Thyroid gland (tissue), 4 donors: Measurements from ENCODE around the gene REELD1. TPM values are rescaled to one million over a fixed set of nuclear protein-coding genes. Genes with fewer than 3 reads are reported as not detected.

Experiments
- DNase-seq, 2 donors: peaks; one replicate each; pipeline ENCODE4 v3.0.0-alpha.2; 2019
- H3K27ac ChIP-seq, 3 donors: fragments of 200-600 bp; sonication (generic); 1 replicate in 2 of 3; 2 replicates in 1 of 3; pipeline ENCODE4 v1.5.1; 2016 to 2019; ENCODE audit warnings: mild to moderate bottlenecking in 1 of 3, moderate library complexity in 1 of 3
- H3K27me3 ChIP-seq: fragments of 200-600 bp; sonication (generic); one replicate; pipeline ENCODE4 v1.5.1; 2019
- H3K36me3 ChIP-seq, 2 donors: fragments of 200-600 bp; sonication (generic); one replicate each; pipeline ENCODE4 v1.5.1; 2016 to 2019
- H3K4me1 ChIP-seq, 2 donors: fragments of 200-600 bp; sonication (generic); one replicate each; pipeline ENCODE4 v1.5.1; 2017 to 2019
- H3K4me3 ChIP-seq, 3 donors: fragments of 200-600 bp; sonication (generic); replicated peaks in 1 of 3; 1 replicate in 2 of 3; 2 replicates in 1 of 3; pipeline ENCODE4 v1.5.1; 2016; ENCODE audit warnings: mild to moderate bottlenecking in 1 of 3
- H3K9me3 ChIP-seq: fragments of 200-600 bp; sonication (generic); one replicate; pipeline ENCODE4 v1.5.1; 2017
- POLR2A ChIP-seq, 2 donors: fragments of 450-650 bp; IDR thresholded peaks; one replicate each; pipeline ENCODE4 v1.6.1; 2017; ENCODE audit warnings: antibody characterized with exemption in 2 of 2, mild to moderate bottlenecking in 2 of 2, moderate library complexity in 1 of 2
- WGBS, 2 donors: methylation state at CpG; one replicate each; pipeline ENCODE4 v1.1.5; 2017; 5-methylcytosine and 5-hydroxymethylcytosine counted together
- intact Hi-C: fragments of 100-400 bp; cut with DNase I; formaldehyde crosslinking; loops from one replicate; pipeline ENCODE4 v1.15.1; 2023
- total RNA-seq, 4 donors: library from RNA; depleted of rRNA; stranded (reverse); fragments of >200 nt; gene quantifications; one replicate each; pipeline ENCODE4 v1.2.3, GENCODE V29; 2016
- TF ChIP-seq, protein P1 (sequence below), 6 experiments: fragments of 200-600 bp in 3 of 6; fragments of 450-650 bp in 3 of 6; sonication (generic) in 3 of 6; IDR thresholded peaks; one replicate each; pipeline ENCODE4 v1.5.1; 2016 to 2019; ENCODE audit warnings: antibody characterized with exemption in 6 of 6, mild to moderate bottlenecking in 2 of 6, inconsistent platforms in 1 of 6, moderate library complexity in 1 of 6

The REELD1 gene
- under 1 TPM in 3 of 4 donors, not detected in 1; 0.11 to 0.42 (median 0.13) TPM for total RNA-seq

DNA sequence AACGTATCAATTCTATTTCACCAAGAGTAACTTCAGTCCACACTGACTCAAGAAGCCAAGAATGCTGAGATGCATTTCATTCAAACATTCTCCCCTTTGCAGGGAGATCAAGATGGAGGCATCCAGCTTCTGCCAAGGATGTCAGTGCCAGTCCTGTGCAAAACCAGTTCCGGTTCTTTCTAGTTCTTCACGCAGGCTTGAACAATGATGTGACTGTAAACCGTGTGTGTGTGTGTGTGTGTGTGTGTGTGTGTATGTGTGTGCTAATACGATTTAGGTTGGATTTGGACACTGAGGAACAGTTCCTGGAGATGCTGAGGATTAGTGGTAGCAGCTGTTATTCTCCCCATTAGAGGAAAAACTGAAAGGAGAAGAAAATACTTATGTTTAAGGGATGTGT, at the start of gene REELD1:
REELD1 (plus strand) TSS at position 301 of the 400 bp plus-strand sequence. CDS start 2,415 bp downstream, outside the sequence.
- no peak within 1 kb of the TSS for H3K4me3 ChIP-seq
- no peak for TF ChIP-seq POLR2A (IDR thresholded peaks at IDR 0.05)
- TF ChIP-seq, protein P1, sequence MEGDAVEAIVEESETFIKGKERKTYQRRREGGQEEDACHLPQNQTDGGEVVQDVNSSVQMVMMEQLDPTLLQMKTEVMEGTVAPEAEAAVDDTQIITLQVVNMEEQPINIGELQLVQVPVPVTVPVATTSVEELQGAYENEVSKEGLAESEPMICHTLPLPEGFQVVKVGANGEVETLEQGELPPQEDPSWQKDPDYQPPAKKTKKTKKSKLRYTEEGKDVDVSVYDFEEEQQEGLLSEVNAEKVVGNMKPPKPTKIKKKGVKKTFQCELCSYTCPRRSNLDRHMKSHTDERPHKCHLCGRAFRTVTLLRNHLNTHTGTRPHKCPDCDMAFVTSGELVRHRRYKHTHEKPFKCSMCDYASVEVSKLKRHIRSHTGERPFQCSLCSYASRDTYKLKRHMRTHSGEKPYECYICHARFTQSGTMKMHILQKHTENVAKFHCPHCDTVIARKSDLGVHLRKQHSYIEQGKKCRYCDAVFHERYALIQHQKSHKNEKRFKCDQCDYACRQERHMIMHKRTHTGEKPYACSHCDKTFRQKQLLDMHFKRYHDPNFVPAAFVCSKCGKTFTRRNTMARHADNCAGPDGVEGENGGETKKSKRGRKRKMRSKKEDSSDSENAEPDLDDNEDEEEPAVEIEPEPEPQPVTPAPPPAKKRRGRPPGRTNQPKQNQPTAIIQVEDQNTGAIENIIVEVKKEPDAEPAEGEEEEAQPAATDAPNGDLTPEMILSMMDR (IDR thresholded peaks at IDR 0.05) = no peak
- no peak within 1 kb of the TSS for H3K27ac ChIP-seq
- 80 to 83% methylated on average over 5 of the region's 5 CpGs for WGBS, 2 donors
- no peaks in the 10 kb centered on the region for H3K27me3 ChIP-seq
- H3K4me1 ChIP-seq = no peaks in the 10 kb centered on the region
- no peaks in the 10 kb centered on the region for H3K36me3 ChIP-seq
- H3K9me3 ChIP-seq = no peaks in the 10 kb centered on the region
- intact Hi-C loops = no loop called here
- DNase-seq = no peak

DNA sequence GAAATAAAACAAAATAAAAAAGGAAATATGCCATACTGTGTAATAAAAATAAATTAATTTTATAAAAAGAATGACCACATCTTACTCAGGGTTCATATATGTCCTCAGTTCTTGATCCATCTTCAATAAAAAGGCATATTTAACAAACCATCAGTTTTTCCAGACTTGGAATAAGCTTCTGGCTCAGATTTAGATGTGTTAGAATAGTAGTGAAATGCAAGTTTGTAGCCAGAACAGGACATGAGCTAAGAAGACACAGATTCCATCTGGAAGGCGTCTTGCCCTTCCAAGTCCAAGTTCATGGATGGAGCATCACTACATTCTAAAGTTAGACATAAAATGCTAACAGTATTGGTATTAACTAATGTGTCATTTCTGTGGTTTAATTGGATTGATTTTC, 49.1 kb upstream of the REELD1 start:
- no peaks in the 10 kb centered on the region for H3K27me3 ChIP-seq
- no peak for DNase-seq
- no peak overlapping the region for H3K27ac ChIP-seq
- intact Hi-C loops = no loop called here
- H3K36me3 ChIP-seq = no peaks in the 10 kb centered on the region
- H3K4me3 ChIP-seq = no peak overlapping the region
- no peaks in the 10 kb centered on the region for H3K9me3 ChIP-seq
- no peaks in the 10 kb centered on the region for H3K4me1 ChIP-seq
- no peak for TF ChIP-seq POLR2A (IDR thresholded peaks at IDR 0.05)
- TF ChIP-seq, protein P1 (IDR thresholded peaks at IDR 0.05) = no peak
- WGBS, 2 donors = 77 to 78% methylated on average over 1 of the region's 1 CpG

DNA sequence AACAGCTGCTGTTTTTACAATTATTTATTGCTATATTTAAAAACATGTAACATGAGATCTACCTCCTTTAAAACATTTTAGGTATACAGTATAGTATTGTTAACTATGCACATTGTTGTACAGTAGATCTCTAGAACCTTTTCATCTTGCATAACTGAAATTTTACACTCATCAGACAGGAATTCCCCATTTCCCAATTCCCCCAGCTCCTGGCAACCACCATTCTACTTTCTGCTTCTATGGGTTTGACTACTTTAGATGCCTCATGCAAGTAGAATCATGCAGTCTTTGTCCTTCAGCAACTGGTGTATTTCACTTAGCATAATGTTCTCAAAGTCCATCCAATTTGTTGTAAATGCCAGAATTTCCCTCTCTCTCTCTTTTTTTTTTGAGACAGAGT, 48.5 kb upstream of the REELD1 start:
- no peaks in the 10 kb centered on the region for H3K27me3 ChIP-seq
- H3K4me3 ChIP-seq = no peak overlapping the region
- TF ChIP-seq, protein P1 (IDR thresholded peaks at IDR 0.05) = no peak
- TF ChIP-seq POLR2A (IDR thresholded peaks at IDR 0.05) = no peak
- intact Hi-C loops = no loop called here
- H3K27ac ChIP-seq = no peak overlapping the region
- no peaks in the 10 kb centered on the region for H3K4me1 ChIP-seq
- H3K36me3 ChIP-seq = no peaks in the 10 kb centered on the region
- H3K9me3 ChIP-seq = no peaks in the 10 kb centered on the region
- DNase-seq = no peak

DNA sequence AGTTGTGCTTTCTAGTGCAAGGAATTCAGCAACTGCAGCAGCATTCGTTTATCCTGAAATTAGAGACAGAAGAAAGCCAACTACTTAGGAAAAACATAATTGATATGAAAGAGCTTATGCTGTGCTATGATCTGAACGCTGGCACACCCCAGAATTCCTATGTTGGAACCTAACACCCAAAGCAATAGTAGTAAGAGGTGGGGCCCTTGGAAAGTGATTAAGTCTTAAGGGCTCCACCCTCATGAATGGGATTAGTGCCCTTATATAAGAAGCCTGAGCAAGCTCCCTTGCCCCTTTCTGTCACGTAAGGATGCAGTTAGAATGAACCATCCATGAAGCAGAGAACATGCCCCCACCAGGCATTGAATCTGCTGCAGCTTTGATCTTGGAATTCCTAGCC, 44.2 kb upstream of the REELD1 start:
- TF ChIP-seq, protein P1 (IDR thresholded peaks at IDR 0.05) = no peak
- TF ChIP-seq POLR2A (IDR thresholded peaks at IDR 0.05) = no peak
- no peaks in the 10 kb centered on the region for H3K36me3 ChIP-seq
- H3K27ac ChIP-seq = no peak overlapping the region
- 79 to 87% methylated on average over 3 of the region's 3 CpGs for WGBS, 2 donors
- no peaks in the 10 kb centered on the region for H3K27me3 ChIP-seq
- H3K4me1 ChIP-seq = peaks cover 0 to 1% of the 10 kb centered on the region in 2 donors
- H3K4me3 ChIP-seq = no peak overlapping the region
- H3K9me3 ChIP-seq = no peaks in the 10 kb centered on the region
- DNase-seq = no peak
- intact Hi-C loops = no loop called here

DNA sequence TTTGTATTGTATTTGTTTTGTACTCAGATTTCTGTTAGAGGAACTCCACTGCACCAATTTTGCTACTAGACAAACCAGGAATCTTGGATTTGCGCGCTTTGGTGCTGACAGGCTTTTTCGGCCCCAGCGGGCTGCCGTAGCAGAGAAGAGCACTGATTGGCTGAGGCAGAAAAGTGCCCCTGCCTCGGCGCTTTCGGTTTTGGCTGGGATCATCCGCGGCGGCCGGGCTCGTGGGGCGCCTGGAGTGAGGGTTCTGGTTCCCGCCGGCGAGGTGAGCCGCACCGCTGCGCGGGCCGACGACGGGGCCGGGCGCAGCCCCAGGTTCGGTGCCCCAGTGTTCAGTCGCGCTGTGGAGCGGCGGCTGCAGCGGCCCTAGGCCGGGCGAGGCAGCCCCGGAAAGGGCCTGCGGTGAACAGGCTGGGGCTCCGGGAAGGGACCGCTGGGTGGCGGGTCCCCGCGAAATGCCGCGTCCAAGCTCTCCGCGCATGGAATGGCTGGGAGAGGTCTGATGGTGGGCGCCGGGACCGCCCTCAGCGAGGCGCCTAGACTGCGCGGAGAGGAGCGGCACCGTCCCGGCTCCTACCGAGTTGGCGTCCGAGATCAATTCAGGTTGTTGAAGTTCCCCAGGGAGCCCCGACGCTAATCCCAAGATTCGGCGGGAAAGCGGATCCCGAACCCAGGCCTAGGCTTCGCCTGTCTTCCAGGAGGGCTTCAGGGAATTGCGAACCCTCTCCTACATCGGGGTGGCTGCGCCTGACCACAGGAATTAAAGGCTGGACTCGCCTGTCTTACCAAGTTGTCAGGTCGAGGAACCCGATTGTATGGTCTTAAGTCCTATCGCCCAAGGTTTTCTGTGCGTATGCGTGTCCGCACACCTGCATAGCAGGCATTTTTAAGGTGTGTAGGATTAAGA, 38.5 kb upstream of the REELD1 start, which contains the start of gene LSM6:
LSM6 (plus strand) TSS at position 178 of the 913 bp plus-strand sequence. CDS start 7,204 bp downstream, outside the sequence.
- Histone ChIP-seq H3K4me3 (peak within 1 kb of the TSS; percentile 36 to 93 (median 62)), H3K4me1 (peaks cover 17 to 18% of the 10 kb centered on the region in 2 donors), H3K27me3 (no peaks in the 10 kb centered on the region), H3K27ac (peak within 1 kb of the TSS; percentile 23 to 97 (median 88)), H3K36me3 (no peaks in the 10 kb centered on the region), H3K9me3 (no peaks in the 10 kb centered on the region)
- WGBS, 2 donors = 0 to 1% methylated on average over 31 to 33 of the region's 75 CpGs
- TF ChIP-seq, protein P1 (IDR thresholded peaks at IDR 0.05) = peak in 3 of 6 experiments; percentile 11 to 21 (median 14)
- peak in 1 of 2 donors; percentile 70 for TF ChIP-seq POLR2A (IDR thresholded peaks at IDR 0.05)
- DNase-seq = peak; percentile 86 to 90
- intact Hi-C loops = no loop called here
